GM10266 (cell line): ENCODE results near the gene LCTL.

Experiments
- DNase-seq: peaks from one replicate; pipeline ENCODE4 v3.0.0; 2012; ENCODE audit errors: extremely low spot score
- TF ChIP-seq, protein P1 (sequence below): IDR thresholded peaks from 2 replicates; pipeline ENCODE4 v1.5.1; 2012; ENCODE audit warnings: mild to moderate bottlenecking, low read depth; ENCODE audit not compliant: control insufficient read depth, insufficient read depth; ENCODE audit errors: missing control alignments

LCTL gene

GRCh38 chr15:66564136-66565041 is 1.4 kb downstream of the LCTL start:
- TF ChIP-seq, protein P1, sequence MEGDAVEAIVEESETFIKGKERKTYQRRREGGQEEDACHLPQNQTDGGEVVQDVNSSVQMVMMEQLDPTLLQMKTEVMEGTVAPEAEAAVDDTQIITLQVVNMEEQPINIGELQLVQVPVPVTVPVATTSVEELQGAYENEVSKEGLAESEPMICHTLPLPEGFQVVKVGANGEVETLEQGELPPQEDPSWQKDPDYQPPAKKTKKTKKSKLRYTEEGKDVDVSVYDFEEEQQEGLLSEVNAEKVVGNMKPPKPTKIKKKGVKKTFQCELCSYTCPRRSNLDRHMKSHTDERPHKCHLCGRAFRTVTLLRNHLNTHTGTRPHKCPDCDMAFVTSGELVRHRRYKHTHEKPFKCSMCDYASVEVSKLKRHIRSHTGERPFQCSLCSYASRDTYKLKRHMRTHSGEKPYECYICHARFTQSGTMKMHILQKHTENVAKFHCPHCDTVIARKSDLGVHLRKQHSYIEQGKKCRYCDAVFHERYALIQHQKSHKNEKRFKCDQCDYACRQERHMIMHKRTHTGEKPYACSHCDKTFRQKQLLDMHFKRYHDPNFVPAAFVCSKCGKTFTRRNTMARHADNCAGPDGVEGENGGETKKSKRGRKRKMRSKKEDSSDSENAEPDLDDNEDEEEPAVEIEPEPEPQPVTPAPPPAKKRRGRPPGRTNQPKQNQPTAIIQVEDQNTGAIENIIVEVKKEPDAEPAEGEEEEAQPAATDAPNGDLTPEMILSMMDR: no peak
- no peak for DNase-seq

- TF ChIP-seq, protein P1: no peak
Observed at GRCh38 chr15:66563566-66564110, 2.2 kb downstream of the LCTL start.

DNA sequence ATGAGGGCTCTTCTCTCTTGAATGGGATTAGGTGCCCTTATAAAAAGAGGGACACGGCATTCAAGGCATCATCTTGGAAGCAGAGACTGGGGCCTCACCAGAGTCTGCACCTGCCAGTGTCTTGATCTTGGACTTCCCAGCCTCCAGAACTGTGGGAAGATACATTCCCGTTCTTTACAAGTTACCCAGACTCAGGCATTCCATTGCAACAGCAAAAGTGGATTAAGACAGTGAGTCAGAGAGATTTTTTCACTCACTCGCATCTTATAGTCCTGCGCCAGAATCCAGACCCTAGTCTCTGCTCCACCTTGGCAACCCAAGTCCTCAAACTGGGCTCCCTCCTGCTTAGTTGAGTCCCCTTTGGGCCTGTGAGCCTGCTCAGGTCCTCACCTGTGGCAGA is 2.7 kb downstream of the LCTL start:
- TF ChIP-seq, protein P1: no peak
- no peak for DNase-seq

More at GRCh38 chr15:66563566-66564110, 2.2 kb downstream of the LCTL start:
- no peak for DNase-seq

- TF ChIP-seq, protein P1: no peak
Observed at GRCh38 chr15:66560856-66561525, 4.8 kb downstream of the LCTL start.

GRCh38 chr15:66558271-66558670 is 7.5 kb downstream of the LCTL start:
- TF ChIP-seq, protein P1: no peak
- DNase-seq: no peak

More at GRCh38 chr15:66560856-66561525, 4.8 kb downstream of the LCTL start:
- DNase-seq: no peak

- no peak for DNase-seq
- TF ChIP-seq, protein P1: no peak
Observed at GRCh38 chr15:66555685-66556084, 10.1 kb downstream of the LCTL start.
